IMR-90 (cell line): ENCODE results near the gene DEFB125. TPM values are rescaled to one million over a fixed set of nuclear protein-coding genes. Genes with fewer than 3 reads are reported as not detected.

Source experiments
- ATAC-seq: fragments of 200-7000 bp; cut with Tn5 transposase; 2 replicates; pipeline ENCODE4 v1.9.1; 2020; ENCODE audit warnings: low read depth, mild to moderate bottlenecking, moderate library complexity
- BruUV-seq: library from RNA; stranded (reverse); fragments of 400-500 nt; replicated peaks from 2 replicates; lab custom pipeline; 2021; lab: Mats Ljungman, UMichigan
- CTCF ChIA-PET: fragments of 300-600 bp; formaldehyde crosslinking; extraction: SDS; loops from one replicate; lab custom pipeline; 2021; ENCODE audit warnings: antibody characterized with exemption; lab: Yijun Ruan, JAX
- POLR2A ChIA-PET: fragments of 300-600 bp; sonication (Branson Sonifier 250); formaldehyde crosslinking; loops from one replicate; lab custom pipeline; 2022; ENCODE audit warnings: antibody characterized with exemption; ENCODE audit not compliant: unreplicated experiment; lab: Charles Lee
- DNase-seq: peaks from one replicate; pipeline ENCODE4 v3.0.0; 2013
- H2AFZ ChIP-seq: replicated peaks from 2 replicates; pipeline ENCODE3; 2013; ENCODE audit warnings: low read length, mild to moderate bottlenecking; ENCODE audit not compliant: poor library complexity
- H2AK5ac ChIP-seq: 2 replicates; pipeline ENCODE4 v1.6.1; 2013; ENCODE audit warnings: low read depth, low read length, inconsistent platforms
- H2AK9ac ChIP-seq: replicated peaks from 2 replicates; pipeline ENCODE3; 2013; ENCODE audit warnings: mild to moderate bottlenecking, low read depth, low read length, moderate library complexity; ENCODE audit not compliant: poor library complexity
- H2BK120ac ChIP-seq: 2 replicates; pipeline ENCODE4 v1.6.1; 2013; ENCODE audit warnings: low read depth, low read length, inconsistent platforms
- H2BK15ac ChIP-seq: 3 replicates; pipeline ENCODE4 v1.6.1; 2013; ENCODE audit warnings: low read depth, low read length, inconsistent platforms
- H2BK20ac ChIP-seq: 2 replicates; pipeline ENCODE4 v1.6.1; 2013; ENCODE audit warnings: low read depth, mild to moderate bottlenecking, inconsistent platforms, low read length, moderate library complexity
- H2BK5ac ChIP-seq: 2 replicates; pipeline ENCODE4 v1.6.1; 2013; ENCODE audit warnings: mild to moderate bottlenecking, low read depth, low read length, inconsistent platforms; ENCODE audit not compliant: poor library complexity, severe bottlenecking
- H3K14ac ChIP-seq: replicated peaks from 2 replicates; pipeline ENCODE4 v1.6.1; 2013; ENCODE audit warnings: low read depth, low read length, inconsistent platforms
- H3K18ac ChIP-seq: 2 replicates; pipeline ENCODE4 v1.6.1; 2013; ENCODE audit warnings: low read depth, low read length, control low read depth
- H3K23ac ChIP-seq: 2 replicates; pipeline ENCODE4 v1.6.1; 2013; ENCODE audit warnings: low read depth, low read length, inconsistent platforms
- H3K27ac ChIP-seq: 2 replicates; pipeline ENCODE4 v1.5.1; 2013; ENCODE audit warnings: mild to moderate bottlenecking, control low read depth, low read length; ENCODE audit not compliant: insufficient read depth
- H3K27me3 ChIP-seq: 2 replicates; pipeline ENCODE4 v1.6.1; 2013; ENCODE audit warnings: low read length; ENCODE audit not compliant: control insufficient read depth, insufficient read depth
- H3K36me3 ChIP-seq: 2 replicates; pipeline ENCODE4 v1.6.1; 2013; ENCODE audit warnings: low read length, mixed read lengths; ENCODE audit not compliant: control insufficient read depth, insufficient read depth
- H3K4ac ChIP-seq: 2 replicates; pipeline ENCODE4 v1.6.1; 2013; ENCODE audit warnings: low read depth, low read length, inconsistent platforms
- H3K4me1 ChIP-seq: 2 replicates; pipeline ENCODE4 v1.6.1; 2013; ENCODE audit warnings: low read length, mixed read lengths; ENCODE audit not compliant: control insufficient read depth, insufficient read depth
- H3K4me2 ChIP-seq: 2 replicates; pipeline ENCODE4 v1.6.1; 2013; ENCODE audit warnings: low read depth, mild to moderate bottlenecking, control low read depth, low read length, moderate library complexity
- H3K4me3 ChIP-seq: 2 replicates; pipeline ENCODE4 v1.5.1; 2013; ENCODE audit warnings: low read depth, mild to moderate bottlenecking, control low read depth, low read length, moderate library complexity; ENCODE audit not compliant: insufficient read depth
- H3K56ac ChIP-seq: 2 replicates; pipeline ENCODE4 v1.6.1; 2013; ENCODE audit warnings: low read length, inconsistent platforms; ENCODE audit not compliant: insufficient read depth; ENCODE audit errors: extremely low read depth
- H3K79me1 ChIP-seq, 2 experiments: 2 replicates each; pipeline ENCODE4 v1.6.1; 2013; ENCODE audit warnings: low read length in 2 of 2, inconsistent platforms in 1 of 2, low read depth in 1 of 2
- H3K9ac ChIP-seq: 2 replicates; pipeline ENCODE4 v1.6.1; 2013; ENCODE audit warnings: low read depth, low read length, control low read depth
- H3K9me1 ChIP-seq: 2 replicates; pipeline ENCODE4 v1.6.1; 2013; ENCODE audit warnings: low read length, inconsistent platforms; ENCODE audit not compliant: insufficient read depth
- H3K9me3 ChIP-seq: 2 replicates; pipeline ENCODE4 v1.6.1; 2013; ENCODE audit warnings: low read length; ENCODE audit not compliant: control insufficient read depth, insufficient read depth
- H4K20me1 ChIP-seq: 2 replicates; pipeline ENCODE4 v1.6.1; 2013; ENCODE audit warnings: low read length, inconsistent platforms; ENCODE audit not compliant: insufficient read depth
- H4K5ac ChIP-seq: 2 replicates; pipeline ENCODE4 v1.6.1; 2013; ENCODE audit warnings: mild to moderate bottlenecking, low read depth, low read length, control low read depth
- H4K8ac ChIP-seq, 2 experiments: 2 replicates each; pipeline ENCODE4 v1.6.1; 2013; ENCODE audit warnings: low read depth in 2 of 2, low read length in 2 of 2, control low read depth in 1 of 2, inconsistent platforms in 1 of 2
- H4K91ac ChIP-seq: 2 replicates; pipeline ENCODE4 v1.6.1; 2013; ENCODE audit warnings: low read depth, low read length, inconsistent platforms; ENCODE audit not compliant: insufficient read depth
- BHLHE40 ChIP-seq: fragments of 150-350 bp; IDR thresholded peaks from 2 replicates; pipeline ENCODE4 v1.6.1; 2016; ENCODE audit warnings: mild to moderate bottlenecking, low read depth, low read length
- CEBPB ChIP-seq: IDR thresholded peaks from 2 replicates; pipeline ENCODE4 v1.6.1; 2012; ENCODE audit warnings: low read depth, low read length, improper control_type of control experiment
- CHD1 ChIP-seq: IDR thresholded peaks from 2 replicates; pipeline ENCODE4 v1.6.1; 2012; ENCODE audit warnings: low read depth, low read length, improper control_type of control experiment
- FOS ChIP-seq: fragments of 150-350 bp; IDR thresholded peaks from 2 replicates; pipeline ENCODE4 v1.6.1; 2016; ENCODE audit warnings: low read depth, low read length
- MAFK ChIP-seq: IDR thresholded peaks from 2 replicates; pipeline ENCODE4 v1.6.1; 2012; ENCODE audit warnings: low read depth, low read length, improper control_type of control experiment
- MAZ ChIP-seq: IDR thresholded peaks from 2 replicates; pipeline ENCODE4 v1.6.1; 2012; ENCODE audit warnings: low read depth, mild to moderate bottlenecking, low read length, improper control_type of control experiment, moderate library complexity, borderline replicate concordance
- MXI1 ChIP-seq: IDR thresholded peaks from 2 replicates; pipeline ENCODE4 v1.6.1; 2012; ENCODE audit warnings: low read depth, mild to moderate bottlenecking, low read length, moderate library complexity, borderline replicate concordance
- NFE2L2 ChIP-seq: fragments of 150-350 bp; IDR thresholded peaks from 2 replicates; pipeline ENCODE4 v1.6.1; 2016; ENCODE audit warnings: low read depth, mild to moderate bottlenecking, low read length
- POLR2A ChIP-seq: IDR thresholded peaks from 2 replicates; pipeline ENCODE4 v1.6.1; 2012; ENCODE audit warnings: mild to moderate bottlenecking, low read depth, low read length
- RAD21 ChIP-seq: IDR thresholded peaks from 2 replicates; pipeline ENCODE4 v1.6.1; 2012; ENCODE audit warnings: low read length, improper control_type of control experiment
- RCOR1 ChIP-seq: IDR thresholded peaks from 2 replicates; pipeline ENCODE4 v1.6.1; 2012; ENCODE audit warnings: mild to moderate bottlenecking, low read length, improper control_type of control experiment; ENCODE audit not compliant: insufficient replicate concordance
- RFX5 ChIP-seq: IDR thresholded peaks from 2 replicates; pipeline ENCODE4 v1.8.0; 2012; ENCODE audit warnings: low read depth, mild to moderate bottlenecking, low read length, moderate library complexity
- SMC3 ChIP-seq: fragments of 150-350 bp; IDR thresholded peaks from 2 replicates; pipeline ENCODE4 v1.6.1; 2016; ENCODE audit warnings: low read depth, mild to moderate bottlenecking, antibody characterized with exemption, low read length, moderate library complexity
- whole genome bisulfite sequencing, 2 experiments: methylation state at CpG; one replicate each; pipeline versions ENCODE4 v1.1.5 to v1.1.7; 2013; ENCODE audit warnings: missing lambda C conversion rate in 2 of 2; ENCODE audit not compliant: insufficient read length in 1 of 2; ENCODE audit errors: extremely low coverage in 2 of 2; 5-methylcytosine and 5-hydroxymethylcytosine counted together
- dilution Hi-C: fragments of 300-500 bp; cut with HindIII; formaldehyde crosslinking; loops from one replicate; pipeline ENCODE4 v1.14.3; 2018; ENCODE audit warnings: low sequenced_read_pairs; ENCODE audit not compliant: unreplicated experiment
- in situ Hi-C: fragments of 300-500 bp; cut with MboI; formaldehyde crosslinking; loops from 3 replicates; pipeline ENCODE4 v1.14.3; 2019; ENCODE audit warnings: low sequenced_read_pairs, inconsistent platforms, mixed read lengths
- intact Hi-C: fragments of 100-400 bp; cut with micrococcal nuclease; formaldehyde crosslinking; loops from 2 replicates; pipeline ENCODE4 v1.10.0; 2022
- polyA plus RNA-seq, 3 experiments: library from polyadenylated mRNA; depleted of rRNA; stranded (reverse); fragments of >200 nt; gene quantifications; 2 replicates each; pipeline ENCODE4 v1.2.3, GENCODE V29; 2012; ENCODE audit warnings: low replicate concordance in 1 of 3
- total RNA-seq: library from RNA; depleted of rRNA; stranded (reverse); fragments of >200 nt; gene quantifications from 2 replicates; pipeline ENCODE4 v1.2.3, GENCODE V29; 2012
- TF ChIP-seq, protein P1 (sequence below): fragments of 150-350 bp; IDR thresholded peaks from 2 replicates; pipeline ENCODE4 v1.6.1; 2016; ENCODE audit warnings: low read depth, mild to moderate bottlenecking, low read length, moderate library complexity, borderline replicate concordance
- TF ChIP-seq, protein P2 (sequence below): conservative IDR thresholded peaks from 2 replicates; pipeline ENCODE4 v1.5.1; 2012; ENCODE audit warnings: mild to moderate bottlenecking, low read depth, low read length, improper control_type of control experiment
- TF ChIP-seq, protein P3 (sequence below): fragments of 150-350 bp; IDR thresholded peaks from 2 replicates; pipeline ENCODE4 v1.6.1; 2017; ENCODE audit warnings: mild to moderate bottlenecking, antibody characterized with exemption, low read length, low read depth

Gene DEFB125
- total and polyA plus RNA-seq, 2 of the 4 experiments (the other 2 are of a cell fraction), result not detected

DNA sequence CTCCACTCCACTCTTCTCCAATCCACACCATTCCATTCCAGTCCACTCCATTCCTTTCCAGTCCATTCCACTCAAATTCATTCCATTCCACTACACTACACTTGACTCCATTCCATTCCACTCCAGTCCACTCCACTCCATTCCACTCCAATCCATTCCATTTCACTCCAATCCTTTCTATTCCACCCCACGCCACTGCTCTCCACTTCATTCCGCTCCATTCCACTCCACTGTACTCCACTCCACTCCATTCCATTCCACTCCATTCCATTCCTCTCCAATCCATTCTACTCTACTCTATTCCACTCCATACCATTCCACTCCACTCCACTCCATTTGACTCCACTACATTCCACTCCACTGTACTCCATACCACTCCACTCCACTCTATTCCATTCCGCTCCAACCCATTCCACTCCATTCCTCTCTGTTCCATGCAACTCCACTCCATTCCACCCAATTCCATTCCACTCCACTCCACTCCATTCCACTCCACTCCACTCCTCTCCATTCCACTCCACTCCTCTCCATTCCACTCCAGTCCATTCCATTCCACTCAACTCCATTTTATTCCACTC, 23.4 kb upstream of the DEFB125 start:
- H4K5ac ChIP-seq, result no peak overlapping the region
- H2AK9ac ChIP-seq, result no peak overlapping the region
- dilution Hi-C loops, result no loop called here
- POLR2A ChIA-PET, result no interaction called here
- no peak overlapping the region for H2AFZ ChIP-seq
- peak overlapping the region; percentile 36 for H2BK5ac ChIP-seq
- H3K36me3 ChIP-seq, result no peaks in the 10 kb centered on the region
- H3K23ac ChIP-seq, result no peak overlapping the region
- in situ Hi-C loops, result no loop called here
- no peaks in the 10 kb centered on the region for H3K27me3 ChIP-seq
- no peak overlapping the region for H3K56ac ChIP-seq
- no peak overlapping the region for H3K14ac ChIP-seq
- peaks cover 17% of the 10 kb centered on the region for H3K9me3 ChIP-seq
- no peak overlapping the region for H2BK15ac ChIP-seq
- H3K27ac ChIP-seq, result no peak overlapping the region
- H3K79me1 ChIP-seq, result no peaks in the 10 kb centered on the region
- no peak overlapping the region for H3K4me2 ChIP-seq
- H3K9ac ChIP-seq, result no peak overlapping the region
- no peaks in the 10 kb centered on the region for H4K20me1 ChIP-seq
- intact Hi-C loops, result no loop called here
- no peak overlapping the region for H4K91ac ChIP-seq
- BruUV-seq, result no TSS peak
- 61 to 100% methylated on average over 3 of the region's 3 CpGs for WGBS, 2 experiments
- no peak overlapping the region for H2BK120ac ChIP-seq
- no peak overlapping the region for H3K4ac ChIP-seq
- CTCF ChIA-PET, result no interaction called here
- H2BK20ac ChIP-seq, result no peak overlapping the region
- H3K18ac ChIP-seq, result no peak overlapping the region
- H3K9me1 ChIP-seq, result no peaks in the 10 kb centered on the region
- H3K4me3 ChIP-seq, result no peak overlapping the region
- ATAC-seq (no peak), DNase-seq (no peak)
- TF ChIP-seq FOS (no peak), MAFK (no peak), MXI1 (no peak), RFX5 (no peak), BHLHE40 (no peak), MAZ (no peak), SMC3 (no peak), RAD21 (no peak), POLR2A (no peak), CHD1 (no peak), CEBPB (no peak), NFE2L2 (no peak), RCOR1 (no peak)
- TF ChIP-seq, protein P1, sequence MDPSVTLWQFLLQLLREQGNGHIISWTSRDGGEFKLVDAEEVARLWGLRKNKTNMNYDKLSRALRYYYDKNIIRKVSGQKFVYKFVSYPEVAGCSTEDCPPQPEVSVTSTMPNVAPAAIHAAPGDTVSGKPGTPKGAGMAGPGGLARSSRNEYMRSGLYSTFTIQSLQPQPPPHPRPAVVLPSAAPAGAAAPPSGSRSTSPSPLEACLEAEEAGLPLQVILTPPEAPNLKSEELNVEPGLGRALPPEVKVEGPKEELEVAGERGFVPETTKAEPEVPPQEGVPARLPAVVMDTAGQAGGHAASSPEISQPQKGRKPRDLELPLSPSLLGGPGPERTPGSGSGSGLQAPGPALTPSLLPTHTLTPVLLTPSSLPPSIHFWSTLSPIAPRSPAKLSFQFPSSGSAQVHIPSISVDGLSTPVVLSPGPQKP, result no peak
- TF ChIP-seq, protein P2, sequence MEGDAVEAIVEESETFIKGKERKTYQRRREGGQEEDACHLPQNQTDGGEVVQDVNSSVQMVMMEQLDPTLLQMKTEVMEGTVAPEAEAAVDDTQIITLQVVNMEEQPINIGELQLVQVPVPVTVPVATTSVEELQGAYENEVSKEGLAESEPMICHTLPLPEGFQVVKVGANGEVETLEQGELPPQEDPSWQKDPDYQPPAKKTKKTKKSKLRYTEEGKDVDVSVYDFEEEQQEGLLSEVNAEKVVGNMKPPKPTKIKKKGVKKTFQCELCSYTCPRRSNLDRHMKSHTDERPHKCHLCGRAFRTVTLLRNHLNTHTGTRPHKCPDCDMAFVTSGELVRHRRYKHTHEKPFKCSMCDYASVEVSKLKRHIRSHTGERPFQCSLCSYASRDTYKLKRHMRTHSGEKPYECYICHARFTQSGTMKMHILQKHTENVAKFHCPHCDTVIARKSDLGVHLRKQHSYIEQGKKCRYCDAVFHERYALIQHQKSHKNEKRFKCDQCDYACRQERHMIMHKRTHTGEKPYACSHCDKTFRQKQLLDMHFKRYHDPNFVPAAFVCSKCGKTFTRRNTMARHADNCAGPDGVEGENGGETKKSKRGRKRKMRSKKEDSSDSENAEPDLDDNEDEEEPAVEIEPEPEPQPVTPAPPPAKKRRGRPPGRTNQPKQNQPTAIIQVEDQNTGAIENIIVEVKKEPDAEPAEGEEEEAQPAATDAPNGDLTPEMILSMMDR, result no peak
- TF ChIP-seq, protein P3, sequence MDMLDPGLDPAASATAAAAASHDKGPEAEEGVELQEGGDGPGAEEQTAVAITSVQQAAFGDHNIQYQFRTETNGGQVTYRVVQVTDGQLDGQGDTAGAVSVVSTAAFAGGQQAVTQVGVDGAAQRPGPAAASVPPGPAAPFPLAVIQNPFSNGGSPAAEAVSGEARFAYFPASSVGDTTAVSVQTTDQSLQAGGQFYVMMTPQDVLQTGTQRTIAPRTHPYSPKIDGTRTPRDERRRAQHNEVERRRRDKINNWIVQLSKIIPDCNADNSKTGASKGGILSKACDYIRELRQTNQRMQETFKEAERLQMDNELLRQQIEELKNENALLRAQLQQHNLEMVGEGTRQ, result no peak
- H3K4me1 ChIP-seq, result peaks cover 2% of the 10 kb centered on the region; the same call in 1 of the 2 replicates
- H2AK5ac ChIP-seq, result no peak overlapping the region
- no peak overlapping the region for H4K8ac ChIP-seq
